ENCODE data around the gene PGF. TPM values are rescaled to one million over a fixed set of nuclear protein-coding genes. Genes with fewer than 3 reads are reported as not detected.
A peak's percentile ranks its signal among the peaks of the same experiment; 100 is the strongest.

Gene PGF
- total and polyA plus RNA-seq, 2 of the 13 experiments (the other 11 are each of a cell fraction or from before 2014, with no cell fraction given), result 10.7 to 27.5 TPM

GRCh38 chr14:74956280-74957072 is 1.1 kb upstream of the PGF start:
- Histone ChIP-seq H3K4me2 (ENCODE audit: low read depth, low read length) (peak overlapping the region; percentile 92), H4K20me1 (ENCODE audit: insufficient read depth, low read length) (no peaks in the 10 kb centered on the region), H2AFZ (ENCODE audit: low read length) (peak overlapping the region; percentile 20), H3K27ac (ENCODE audit: extremely low read length, insufficient read depth, low read length) (peak overlapping the region; percentile 54), H3K4me1 (ENCODE audit: insufficient read depth, low read length) (peaks cover 53% of the 10 kb centered on the region), H3K4me3 (replicated peaks in 1 of 3; ENCODE audit: insufficient read depth in 1 of 3, low read depth in 2 of 3, low read length in 3 of 3) (peak overlapping the region; percentile 75 to 86 (median 80)), H3K9me3 (ENCODE audit: low read length) (no peaks in the 10 kb centered on the region), H3K27me3 (ENCODE audit: control insufficient read depth in 1 of 2, insufficient read depth in 2 of 2, low read length in 2 of 2) (no peaks in the 10 kb centered on the region), H3K36me3 (replicated peaks in 1 of 2; ENCODE audit: control insufficient read depth in 1 of 2, insufficient read depth in 2 of 2, low read length in 2 of 2) (no peaks in the 10 kb centered on the region; a peak in 1 of 5 replicates), H3K79me2 (ENCODE audit: insufficient read depth, low read length) (peaks cover 15% of the 10 kb centered on the region), H3K9ac (ENCODE audit: insufficient read depth, low read depth, low read length) (peak overlapping the region; percentile 78)
- in situ Hi-C loops (cut with HindIII; ENCODE audit: extremely low pct_ligation_motif_present, low pct_unique_long_range_greater_than_20kb) (no loop called here), intact Hi-C loops (cut with micrococcal nuclease; ENCODE audit: unreplicated experiment) (no loop called here)
- peak; percentile 28 for ATAC-seq
- WGBS (ENCODE audit: low lambda C conversion rate), result 20% methylated on average over 14 of the region's 24 CpGs
- FAIRE-seq, result peak; percentile 23
- ChIA-PET CTCF (ENCODE audit: low intra/inter-chr PET ratio, low total read pairs) (no interaction called here), POLR2A (interaction anchor here (0.9 to 1.2 kb wide), 2 partner anchors 10 to 11 kb away, joined by 5 to 9 read pairs; no protein-coding TSS in a partner anchor)
- no peak for DNase-seq (ENCODE audit: low spot score)
- no TSS peak for BruUV-seq (replicated peaks)
- TF ChIP-seq ZNF501 (CRISPR knock-in tag; IDR thresholded peaks at IDR 0.05) (no peak), NAIF1 (CRISPR knock-in tag; IDR thresholded peaks at IDR 0.05; ENCODE audit: borderline replicate concordance) (no peak), PHF20 (CRISPR knock-in tag; IDR thresholded peaks at IDR 0.05) (no peak), KLF16 (CRISPR knock-in tag; IDR thresholded peaks at IDR 0.05) (peak; percentile 47 to 54; a peak in 1 of 4 replicates), ZNF20 (CRISPR knock-in tag; IDR thresholded peaks at IDR 0.05) (no peak), ZBTB7A (CRISPR knock-in tag; IDR thresholded peaks at IDR 0.05) (peak; percentile 87), ZNF788 (CRISPR knock-in tag; IDR thresholded peaks at IDR 0.05; ENCODE audit: borderline replicate concordance) (peak; percentile 85; the same call in 1 of the 2 replicates), MED1 (CRISPR knock-in tag; IDR thresholded peaks at IDR 0.05) (no peak), SAP130 (CRISPR knock-in tag; IDR thresholded peaks at IDR 0.05; ENCODE audit: low read depth) (peak; percentile 45; the same call in 1 of the 2 replicates), HDAC2 (CRISPR knock-in tag; IDR thresholded peaks at IDR 0.05) (peak; percentile 54; the same call in 1 of the 2 replicates), BORCS8-MEF2B (CRISPR knock-in tag; IDR thresholded peaks at IDR 0.05) (0 out of 2 replicates have a peak, but pooled peaks have one; percentile 33), EP300 (IDR thresholded peaks at IDR 0.05; ENCODE audit: low read depth in 2 of 2, low read length in 2 of 2) (no peak), EP300 (CRISPR knock-in tag; IDR thresholded peaks at IDR 0.05; ENCODE audit: borderline replicate concordance) (0 out of 2 replicates have a peak, but pooled peaks have one; percentile 26), ZNF556 (CRISPR knock-in tag; IDR thresholded peaks at IDR 0.05; ENCODE audit: borderline replicate concordance) (0 out of 2 replicates have a peak, but pooled peaks have one; percentile 57), MXD4 (CRISPR knock-in tag; IDR thresholded peaks at IDR 0.05) (peak; percentile 51; the same call in 1 of the 2 replicates), ZNF605 (CRISPR knock-in tag; IDR thresholded peaks at IDR 0.05) (no peak), RXRA (CRISPR knock-in tag; IDR thresholded peaks at IDR 0.05) (peak; percentile 86), POLR2AphosphoS5 (IDR thresholded peaks at IDR 0.05; ENCODE audit: low read depth, low read length) (0 out of 2 replicates have a peak, but pooled peaks have one; percentile 37), FOXP4 (CRISPR knock-in tag; IDR thresholded peaks at IDR 0.05) (no peak), RARA (CRISPR knock-in tag; IDR thresholded peaks at IDR 0.05) (peak; percentile 68; the same call in 1 of the 2 replicates), THRA (CRISPR knock-in tag; IDR thresholded peaks at IDR 0.05; ENCODE audit: borderline replicate concordance) (peak; percentile 40; the same call in 1 of the 2 replicates), ZZZ3 (CRISPR knock-in tag; IDR thresholded peaks at IDR 0.05; ENCODE audit: borderline replicate concordance) (no peak)
